ENCODE measurements around the gene CHEK2. TPM values are rescaled to one million over a fixed set of nuclear protein-coding genes. Genes with fewer than 3 reads are reported as not detected.
"Not testable (repeated sequence)": the region's sequence is repeated elsewhere in the genome, so short reads cannot be mapped to it uniquely, and the experiment has no call there.

CHEK2 gene
- total and polyA plus RNA-seq, 10 of the 15 experiments (the other 5 are each of a cell fraction or from before 2014, with no cell fraction given), result 15.7 to 59.7 (median 22.7) TPM

- ChIA-PET POLR2A (interaction anchor here (0.6 to 3.2 kb wide), 7 partner anchors 10 to 487 kb away, joined by 3 to 21 read pairs (median 4); partner anchors contain the start of genes CCDC117 and XBP1), RAD21 (ENCODE audit: unreplicated experiment) (interaction anchor here (0.9 to 2.2 kb wide), 7 partner anchors 10 to 40 kb away, joined by 3 to 22 read pairs (median 3); partner anchors contain the start of genes CCDC117 and XBP1), CTCF (interaction anchor here (0.9 to 2.3 kb wide), 4 partner anchors 9 to 69 kb away, joined by 3 to 6 read pairs (median 5); no protein-coding TSS in a partner anchor), SMC1A (ENCODE audit: uncharacterized antibody, unreplicated experiment) (interaction anchor here (0.8 to 4.7 kb wide), 11 partner anchors 10 to 160 kb away, joined by 3 to 22 read pairs (median 6); partner anchors contain the start of genes CHEK2 and HSCB)
- WGBS (ENCODE audit: insufficient coverage, insufficient replicate concordance, low lambda C conversion rate, missing lambda C conversion rate), result 36% methylated on average over 3 of the region's 3 CpGs
- H3K27ac ChIP-seq (ENCODE audit: control insufficient read depth, insufficient read depth), result peak overlapping the region; percentile 74
- peak; percentile 21 for DNase-seq (ENCODE audit: low read depth, low spot score)
- H3K27me3 ChIP-seq (replicated peaks in 1 of 2; ENCODE audit: control insufficient read depth in 2 of 2, insufficient read depth in 2 of 2, low read length in 1 of 2), result no peaks in the 10 kb centered on the region
- FAIRE-seq, result no peak
- peak overlapping the region; percentile 84 for H2AFZ ChIP-seq (ENCODE audit: control insufficient read depth, low read depth, low read length)
- TF ChIP-seq PRDM15 (CRISPR knock-in tag; IDR thresholded peaks at IDR 0.05), result no peak
- peak; percentile 33; the same call in 1 of the 2 replicates for TF ChIP-seq SPI1 (IDR thresholded peaks at IDR 0.05; ENCODE audit: borderline replicate concordance, insufficient read depth, low read depth, low read length)
- TF ChIP-seq IKZF1 (conservative IDR thresholded peaks at IDR 0.05), result 0 out of 2 replicates have a peak, but pooled peaks have one; percentile 15
- TF ChIP-seq WRNIP1 (IDR thresholded peaks at IDR 0.05; ENCODE audit: borderline replicate concordance, low read depth, low read length), result no peak
- TF ChIP-seq RUNX3 (IDR thresholded peaks at IDR 0.05; ENCODE audit: low read length), result peak; percentile 27; the same call in 1 of the 2 replicates
- TF ChIP-seq MTA2 (IDR thresholded peaks at IDR 0.05; ENCODE audit: low read depth), result peak; percentile 23; the same call in 1 of the 2 replicates
- no peak for TF ChIP-seq NFYA (IDR thresholded peaks at IDR 0.05; ENCODE audit: borderline replicate concordance, low read depth, low read length)
- TF ChIP-seq NR2C2 (IDR thresholded peaks at IDR 0.05; ENCODE audit: borderline replicate concordance, control insufficient read depth, insufficient read length, low read depth), result no peak
- no peak for TF ChIP-seq FOS (IDR thresholded peaks at IDR 0.05; ENCODE audit: borderline replicate concordance, extremely low read depth, insufficient read length)
- TF ChIP-seq IKZF2 (IDR thresholded peaks at IDR 0.05), result no peak
- ATAC-seq, result peak; percentile 69
- no peaks in the 10 kb centered on the region for H3K36me3 ChIP-seq (ENCODE audit: control insufficient read depth in 2 of 2, insufficient read depth in 2 of 2, low read length in 1 of 2)
- in situ Hi-C loops (cut with MboI), result no loop called here
- intact Hi-C loops (cut with micrococcal nuclease; ENCODE audit: unreplicated experiment), result no loop called here
- no peaks in the 10 kb centered on the region for H4K20me1 ChIP-seq (ENCODE audit: control insufficient read depth, insufficient read depth)
- H3K4me1 ChIP-seq (ENCODE audit: control insufficient read depth, insufficient read depth, low read length), result peaks cover 8% of the 10 kb centered on the region
- peak overlapping the region; percentile 44; the same call in 1 of the 2 replicates for H3K4me3 ChIP-seq
- H3K9me3 ChIP-seq (replicated peaks; ENCODE audit: control insufficient read depth, insufficient read depth, low read length), result no peaks in the 10 kb centered on the region
- H3K79me2 ChIP-seq (ENCODE audit: control insufficient read depth, insufficient read depth, low read length), result no peaks in the 10 kb centered on the region
- H3K4me2 ChIP-seq (ENCODE audit: control insufficient read depth, insufficient read depth), result peak overlapping the region; percentile 81
- peak overlapping the region; percentile 36; the same call in 1 of the 2 replicates for H3K9ac ChIP-seq (ENCODE audit: control insufficient read depth, insufficient read depth, low read length)
- no TSS peak for BruUV-seq (replicated peaks)
Observed at GRCh38 chr22:28759861-28760560, 18.4 kb upstream of the CHEK2 start.

GRCh38 chr22:28754512-28754911 is 12.9 kb upstream of the CHEK2 start:
- H4K20me1 ChIP-seq (ENCODE audit: control insufficient read depth, insufficient read depth); RAD21 ChIA-PET (ENCODE audit: unreplicated experiment); H3K36me3 ChIP-seq (ENCODE audit: control insufficient read depth in 2 of 2, insufficient read depth in 2 of 2, low read length in 1 of 2); H2AFZ ChIP-seq (ENCODE audit: control insufficient read depth, low read depth, low read length); H3K4me3 ChIP-seq; FAIRE-seq; H3K9me3 ChIP-seq (replicated peaks; ENCODE audit: control insufficient read depth, insufficient read depth, low read length); H3K9ac ChIP-seq (ENCODE audit: control insufficient read depth, insufficient read depth, low read length); H3K4me2 ChIP-seq (ENCODE audit: control insufficient read depth, insufficient read depth); H3K4me1 ChIP-seq (ENCODE audit: control insufficient read depth, insufficient read depth, low read length); CTCF ChIA-PET; H3K27ac ChIP-seq (ENCODE audit: control insufficient read depth, insufficient read depth); ATAC-seq; in situ Hi-C loops (cut with MboI); BruUV-seq (replicated peaks); H3K27me3 ChIP-seq (replicated peaks in 1 of 2; ENCODE audit: control insufficient read depth in 2 of 2, insufficient read depth in 2 of 2, low read length in 1 of 2); H3K79me2 ChIP-seq (ENCODE audit: control insufficient read depth, insufficient read depth, low read length); DNase-seq (ENCODE audit: low read depth, low spot score); intact Hi-C loops (cut with micrococcal nuclease; ENCODE audit: unreplicated experiment); SMC1A ChIA-PET (ENCODE audit: uncharacterized antibody, unreplicated experiment): not testable (repeated sequence)
- POLR2A ChIA-PET, result interaction anchor here (0.6 kb wide), 1 partner anchor 57 kb away, joined by 3 read pairs; no protein-coding TSS in a partner anchor
- 100% methylated on average over 3 of the region's 3 CpGs for WGBS (ENCODE audit: insufficient coverage, insufficient replicate concordance, low lambda C conversion rate, missing lambda C conversion rate)

All from GM12878 (cell line).